Stomach (tissue), 9 donors: Measurements from ENCODE around the gene DAG1. TPM values are rescaled to one million over a fixed set of nuclear protein-coding genes. Genes with fewer than 3 reads are reported as not detected.

Experiments
- DNase-seq, 2 donors: peaks; one replicate each; pipeline versions ENCODE4 v3.0.0 to v3.0.0-alpha.2; 2013 to 2019
- H3K27ac ChIP-seq, 5 donors: fragments of 200-600 bp in 4 of 5; sonication (generic) in 4 of 5; one replicate each; pipeline ENCODE4 v1.5.1; 2013 to 2019; ENCODE audit warnings: mild to moderate bottlenecking in 1 of 5, moderate library complexity in 1 of 5
- H3K27me3 ChIP-seq, 3 donors: fragments of 200-600 bp; sonication (generic); one replicate each; pipeline ENCODE4 v1.5.1; 2017 to 2019; ENCODE audit warnings: mixed run types in 1 of 3
- H3K36me3 ChIP-seq, 4 donors: fragments of 200-600 bp; sonication (generic); 1 replicate in 3 of 4; 2 replicates in 1 of 4; pipeline ENCODE4 v1.5.1; 2016 to 2019
- H3K4me1 ChIP-seq, 4 donors: fragments of 200-600 bp; sonication (generic); one replicate each; pipeline ENCODE4 v1.5.1; 2016 to 2019
- H3K4me3 ChIP-seq, 4 donors: fragments of 200-600 bp; sonication (generic) in 3 of 4; one replicate each; pipeline ENCODE4 v1.5.1; 2016 to 2019; ENCODE audit warnings: mild to moderate bottlenecking in 1 of 4
- H3K9me3 ChIP-seq, 4 donors: fragments of 200-600 bp; sonication (generic); one replicate each; pipeline ENCODE4 v1.5.1; 2016 to 2019
- CTCF ChIP-seq, 7 experiments: fragments of 450-650 bp in 4 of 7; fragments of 200-600 bp in 3 of 7; sonication (generic) in 3 of 7; IDR thresholded peaks; one replicate each; pipeline ENCODE4 v1.5.1; 2016 to 2019; ENCODE audit warnings: antibody characterized with exemption in 7 of 7, control low read depth in 2 of 7, mild to moderate bottlenecking in 1 of 7
- EP300 ChIP-seq: sonication (generic); formaldehyde crosslinking; IDR thresholded peaks from one replicate; pipeline ENCODE4 v1.6.1; 2017; ENCODE audit warnings: antibody characterized with exemption
- POLR2A ChIP-seq, 4 donors: fragments of 450-650 bp; IDR thresholded peaks; one replicate each; pipeline ENCODE4 v1.6.1; 2016; ENCODE audit warnings: antibody characterized with exemption in 4 of 4, control low read depth in 2 of 4, mild to moderate bottlenecking in 1 of 4, moderate library complexity in 1 of 4
- POLR2AphosphoS5 ChIP-seq, 3 donors: sonication (generic); formaldehyde crosslinking; IDR thresholded peaks; one replicate each; pipeline ENCODE4 v1.6.1; 2016; ENCODE audit warnings: antibody characterized with exemption in 3 of 3
- WGBS, 5 donors: extraction: QIAGEN DNeasy Blood & Tissue Kit in 3 of 5; methylation state at CpG; one replicate each; pipeline versions ENCODE4 v1.1.5 to v1.1.7; 2013 to 2018; 5-methylcytosine and 5-hydroxymethylcytosine counted together
- intact Hi-C: fragments of 100-400 bp; cut with DNase I; formaldehyde crosslinking; loops from one replicate; pipeline ENCODE4 v1.15.1; 2023; ENCODE audit warnings: low total_unique reads
- polyA plus RNA-seq, 3 donors: library from polyadenylated mRNA; stranded (reverse); fragments of 200-250 nt; gene quantifications; one replicate each; pipeline ENCODE4 v1.2.3, GENCODE V29; 2013
- total RNA-seq, 5 donors: library from RNA; depleted of rRNA; stranded (reverse); fragments of >200 nt; gene quantifications; one replicate each; pipeline versions ENCODE4 v1.1.0 to v1.2.3, GENCODE V29; 2014 to 2016
- donor health status: healthy with polysubstance abuse.
- donor health status: Bipolar disorder and iron deficiency.
- donor health status: healthy.

DAG1 gene
- total and polyA plus RNA-seq, 8 donors = 4.1 to 144 (median 31.4) TPM

GRCh38 chr3:49462222-49462621 is 7.8 kb upstream of the DAG1 start:
- H3K36me3 ChIP-seq = no peaks in the 10 kb centered on the region
- intact Hi-C loops = no loop called here
- no peak for TF ChIP-seq POLR2AphosphoS5 (IDR thresholded peaks at IDR 0.05)
- TF ChIP-seq EP300 = no peak
- no peak for TF ChIP-seq CTCF (IDR thresholded peaks at IDR 0.05)
- TF ChIP-seq POLR2A (IDR thresholded peaks at IDR 0.05) = no peak
- no peaks in the 10 kb centered on the region for H3K27me3 ChIP-seq
- H3K9me3 ChIP-seq = no peaks in the 10 kb centered on the region
- DNase-seq = no peak
- no peak overlapping the region for H3K4me3 ChIP-seq
- 44 to 60% (median 52%) methylated on average over 3 of the region's 3 CpGs for WGBS, 5 donors
- peak overlapping the region; percentile 30 to 77 (median 67) for H3K27ac ChIP-seq
- peaks cover 31 to 59% (median 35%) of the 10 kb centered on the region in 4 donors for H3K4me1 ChIP-seq

- no peaks in the 10 kb centered on the region for H3K9me3 ChIP-seq
- 47 to 69% (median 52%) methylated on average over 18 of the region's 18 CpGs for WGBS, 5 donors
- no peak overlapping the region for H3K4me3 ChIP-seq
- intact Hi-C loops = no loop called here
- H3K27me3 ChIP-seq = no peaks in the 10 kb centered on the region
- no peak for TF ChIP-seq POLR2A (IDR thresholded peaks at IDR 0.05)
- TF ChIP-seq EP300 = no peak
- peak in 2 of 3 donors; percentile 19 to 62 for TF ChIP-seq POLR2AphosphoS5 (IDR thresholded peaks at IDR 0.05)
- TF ChIP-seq CTCF (IDR thresholded peaks at IDR 0.05) = no peak
- peak overlapping the region; percentile 81 to 99 (median 83) for H3K27ac ChIP-seq
- no peaks in the 10 kb centered on the region for H3K36me3 ChIP-seq
- peaks cover 43 to 72% (median 53%) of the 10 kb centered on the region in 4 donors for H3K4me1 ChIP-seq
- DNase-seq = peak; percentile 72 to 87
Measured at GRCh38 chr3:49465270-49466034, 4.6 kb upstream of the DAG1 start.

GRCh38 chr3:49466085-49466484 is 4.0 kb upstream of the DAG1 start:
- TF ChIP-seq POLR2AphosphoS5 (IDR thresholded peaks at IDR 0.05) (no peak), EP300 (no peak), CTCF (IDR thresholded peaks at IDR 0.05) (no peak), POLR2A (IDR thresholded peaks at IDR 0.05) (no peak)
- no peaks in the 10 kb centered on the region for H3K36me3 ChIP-seq
- DNase-seq = no peak
- peaks cover 41 to 69% (median 54%) of the 10 kb centered on the region in 4 donors for H3K4me1 ChIP-seq
- H3K9me3 ChIP-seq = no peaks in the 10 kb centered on the region
- no peak overlapping the region for H3K4me3 ChIP-seq
- H3K27ac ChIP-seq = peak overlapping the region; percentile 81 to 99 (median 83)
- intact Hi-C loops = no loop called here
- no peaks in the 10 kb centered on the region for H3K27me3 ChIP-seq
- 17 to 71% (median 50%) methylated on average over 1 to 2 of the region's 2 CpGs for WGBS, 5 donors

GRCh38 chr3:49469037-49469935 is 781 bp upstream of the DAG1 start:
- H3K4me1 ChIP-seq = peaks cover 45 to 77% (median 63%) of the 10 kb centered on the region in 4 donors
- TF ChIP-seq CTCF (IDR thresholded peaks at IDR 0.05) = no peak
- peak in 1 of 4 donors; percentile 36 for TF ChIP-seq POLR2A (IDR thresholded peaks at IDR 0.05)
- no peak for TF ChIP-seq EP300
- peak in 1 of 3 donors; percentile 26 for TF ChIP-seq POLR2AphosphoS5 (IDR thresholded peaks at IDR 0.05)
- WGBS, 5 donors = 5 to 11% (median 9%) methylated on average over 16 to 23 of the region's 23 CpGs
- DNase-seq = peak; percentile 64 to 92
- H3K27ac ChIP-seq = peak overlapping the region; percentile 96 to 99 (median 96)
- no peaks in the 10 kb centered on the region for H3K9me3 ChIP-seq
- H3K4me3 ChIP-seq = peak overlapping the region; percentile 67 to 79 (median 74)
- no peaks in the 10 kb centered on the region for H3K27me3 ChIP-seq
- H3K36me3 ChIP-seq = peaks cover 0 to 11% (median 0%) of the 10 kb centered on the region in 4 donors
- intact Hi-C loops = no loop called here
